IMR-90 (cell line): Measurements from ENCODE around the gene SLC16A5. TPM values are rescaled to one million over a fixed set of nuclear protein-coding genes. Genes with fewer than 3 reads are reported as not detected.

Experiments used
- ATAC-seq: fragments of 200-7000 bp; cut with Tn5 transposase; 2 replicates; pipeline ENCODE4 v1.9.1; 2020; ENCODE audit warnings: low read depth, mild to moderate bottlenecking, moderate library complexity
- BruUV-seq: library from RNA; stranded (reverse); fragments of 400-500 nt; replicated peaks from 2 replicates; lab custom pipeline; 2021; lab: Mats Ljungman, UMichigan
- CTCF ChIA-PET: fragments of 300-600 bp; formaldehyde crosslinking; extraction: SDS; loops from one replicate; lab custom pipeline; 2021; ENCODE audit warnings: antibody characterized with exemption; lab: Yijun Ruan, JAX
- POLR2A ChIA-PET: fragments of 300-600 bp; sonication (Branson Sonifier 250); formaldehyde crosslinking; loops from one replicate; lab custom pipeline; 2022; ENCODE audit warnings: antibody characterized with exemption; ENCODE audit not compliant: unreplicated experiment; lab: Charles Lee
- DNase-seq: peaks from one replicate; pipeline ENCODE4 v3.0.0; 2013
- H2AFZ ChIP-seq: replicated peaks from 2 replicates; pipeline ENCODE3; 2013; ENCODE audit warnings: low read length, mild to moderate bottlenecking; ENCODE audit not compliant: poor library complexity
- H2AK5ac ChIP-seq: 2 replicates; pipeline ENCODE4 v1.6.1; 2013; ENCODE audit warnings: low read depth, low read length, inconsistent platforms
- H2AK9ac ChIP-seq: replicated peaks from 2 replicates; pipeline ENCODE3; 2013; ENCODE audit warnings: mild to moderate bottlenecking, low read depth, low read length, moderate library complexity; ENCODE audit not compliant: poor library complexity
- H2BK120ac ChIP-seq: 2 replicates; pipeline ENCODE4 v1.6.1; 2013; ENCODE audit warnings: low read depth, low read length, inconsistent platforms
- H2BK15ac ChIP-seq: 3 replicates; pipeline ENCODE4 v1.6.1; 2013; ENCODE audit warnings: low read depth, low read length, inconsistent platforms
- H2BK20ac ChIP-seq: 2 replicates; pipeline ENCODE4 v1.6.1; 2013; ENCODE audit warnings: low read depth, mild to moderate bottlenecking, inconsistent platforms, low read length, moderate library complexity
- H2BK5ac ChIP-seq: 2 replicates; pipeline ENCODE4 v1.6.1; 2013; ENCODE audit warnings: mild to moderate bottlenecking, low read depth, low read length, inconsistent platforms; ENCODE audit not compliant: poor library complexity, severe bottlenecking
- H3K14ac ChIP-seq: replicated peaks from 2 replicates; pipeline ENCODE4 v1.6.1; 2013; ENCODE audit warnings: low read depth, low read length, inconsistent platforms
- H3K18ac ChIP-seq: 2 replicates; pipeline ENCODE4 v1.6.1; 2013; ENCODE audit warnings: low read depth, low read length, control low read depth
- H3K23ac ChIP-seq: 2 replicates; pipeline ENCODE4 v1.6.1; 2013; ENCODE audit warnings: low read depth, low read length, inconsistent platforms
- H3K27ac ChIP-seq: 2 replicates; pipeline ENCODE4 v1.5.1; 2013; ENCODE audit warnings: mild to moderate bottlenecking, control low read depth, low read length; ENCODE audit not compliant: insufficient read depth
- H3K27me3 ChIP-seq: 2 replicates; pipeline ENCODE4 v1.6.1; 2013; ENCODE audit warnings: low read length; ENCODE audit not compliant: control insufficient read depth, insufficient read depth
- H3K36me3 ChIP-seq: 2 replicates; pipeline ENCODE4 v1.6.1; 2013; ENCODE audit warnings: low read length, mixed read lengths; ENCODE audit not compliant: control insufficient read depth, insufficient read depth
- H3K4ac ChIP-seq: 2 replicates; pipeline ENCODE4 v1.6.1; 2013; ENCODE audit warnings: low read depth, low read length, inconsistent platforms
- H3K4me1 ChIP-seq: 2 replicates; pipeline ENCODE4 v1.6.1; 2013; ENCODE audit warnings: low read length, mixed read lengths; ENCODE audit not compliant: control insufficient read depth, insufficient read depth
- H3K4me2 ChIP-seq: 2 replicates; pipeline ENCODE4 v1.6.1; 2013; ENCODE audit warnings: low read depth, mild to moderate bottlenecking, control low read depth, low read length, moderate library complexity
- H3K4me3 ChIP-seq: 2 replicates; pipeline ENCODE4 v1.5.1; 2013; ENCODE audit warnings: low read depth, mild to moderate bottlenecking, control low read depth, low read length, moderate library complexity; ENCODE audit not compliant: insufficient read depth
- H3K56ac ChIP-seq: 2 replicates; pipeline ENCODE4 v1.6.1; 2013; ENCODE audit warnings: low read length, inconsistent platforms; ENCODE audit not compliant: insufficient read depth; ENCODE audit errors: extremely low read depth
- H3K79me1 ChIP-seq, 2 experiments: 2 replicates each; pipeline ENCODE4 v1.6.1; 2013; ENCODE audit warnings: low read length in 2 of 2, inconsistent platforms in 1 of 2, low read depth in 1 of 2
- H3K9ac ChIP-seq: 2 replicates; pipeline ENCODE4 v1.6.1; 2013; ENCODE audit warnings: low read depth, low read length, control low read depth
- H3K9me1 ChIP-seq: 2 replicates; pipeline ENCODE4 v1.6.1; 2013; ENCODE audit warnings: low read length, inconsistent platforms; ENCODE audit not compliant: insufficient read depth
- H3K9me3 ChIP-seq: 2 replicates; pipeline ENCODE4 v1.6.1; 2013; ENCODE audit warnings: low read length; ENCODE audit not compliant: control insufficient read depth, insufficient read depth
- H4K20me1 ChIP-seq: 2 replicates; pipeline ENCODE4 v1.6.1; 2013; ENCODE audit warnings: low read length, inconsistent platforms; ENCODE audit not compliant: insufficient read depth
- H4K5ac ChIP-seq: 2 replicates; pipeline ENCODE4 v1.6.1; 2013; ENCODE audit warnings: mild to moderate bottlenecking, low read depth, low read length, control low read depth
- H4K8ac ChIP-seq, 2 experiments: 2 replicates each; pipeline ENCODE4 v1.6.1; 2013; ENCODE audit warnings: low read depth in 2 of 2, low read length in 2 of 2, control low read depth in 1 of 2, inconsistent platforms in 1 of 2
- H4K91ac ChIP-seq: 2 replicates; pipeline ENCODE4 v1.6.1; 2013; ENCODE audit warnings: low read depth, low read length, inconsistent platforms; ENCODE audit not compliant: insufficient read depth
- BHLHE40 ChIP-seq: fragments of 150-350 bp; IDR thresholded peaks from 2 replicates; pipeline ENCODE4 v1.6.1; 2016; ENCODE audit warnings: mild to moderate bottlenecking, low read depth, low read length
- CEBPB ChIP-seq: IDR thresholded peaks from 2 replicates; pipeline ENCODE4 v1.6.1; 2012; ENCODE audit warnings: low read depth, low read length, improper control_type of control experiment
- FOS ChIP-seq: fragments of 150-350 bp; IDR thresholded peaks from 2 replicates; pipeline ENCODE4 v1.6.1; 2016; ENCODE audit warnings: low read depth, low read length
- MAFK ChIP-seq: IDR thresholded peaks from 2 replicates; pipeline ENCODE4 v1.6.1; 2012; ENCODE audit warnings: low read depth, low read length, improper control_type of control experiment
- MAZ ChIP-seq: IDR thresholded peaks from 2 replicates; pipeline ENCODE4 v1.6.1; 2012; ENCODE audit warnings: low read depth, mild to moderate bottlenecking, low read length, improper control_type of control experiment, moderate library complexity, borderline replicate concordance
- MXI1 ChIP-seq: IDR thresholded peaks from 2 replicates; pipeline ENCODE4 v1.6.1; 2012; ENCODE audit warnings: low read depth, mild to moderate bottlenecking, low read length, moderate library complexity, borderline replicate concordance
- RFX5 ChIP-seq: IDR thresholded peaks from 2 replicates; pipeline ENCODE4 v1.8.0; 2012; ENCODE audit warnings: low read depth, mild to moderate bottlenecking, low read length, moderate library complexity
- SMC3 ChIP-seq: fragments of 150-350 bp; IDR thresholded peaks from 2 replicates; pipeline ENCODE4 v1.6.1; 2016; ENCODE audit warnings: low read depth, mild to moderate bottlenecking, antibody characterized with exemption, low read length, moderate library complexity
- WGBS, 2 experiments: methylation state at CpG; one replicate each; pipeline versions ENCODE4 v1.1.5 to v1.1.7; 2013; ENCODE audit warnings: missing lambda C conversion rate in 2 of 2; ENCODE audit not compliant: insufficient read length in 1 of 2; ENCODE audit errors: extremely low coverage in 2 of 2; 5-methylcytosine and 5-hydroxymethylcytosine counted together
- dilution Hi-C: fragments of 300-500 bp; cut with HindIII; formaldehyde crosslinking; loops from one replicate; pipeline ENCODE4 v1.14.3; 2018; ENCODE audit warnings: low sequenced_read_pairs; ENCODE audit not compliant: unreplicated experiment
- in situ Hi-C: fragments of 300-500 bp; cut with MboI; formaldehyde crosslinking; loops from 3 replicates; pipeline ENCODE4 v1.14.3; 2019; ENCODE audit warnings: low sequenced_read_pairs, inconsistent platforms, mixed read lengths
- intact Hi-C: fragments of 100-400 bp; cut with micrococcal nuclease; formaldehyde crosslinking; loops from 2 replicates; pipeline ENCODE4 v1.10.0; 2022
- polyA plus RNA-seq, 3 experiments: library from polyadenylated mRNA; depleted of rRNA; stranded (reverse); fragments of >200 nt; gene quantifications; 2 replicates each; pipeline ENCODE4 v1.2.3, GENCODE V29; 2012; ENCODE audit warnings: low replicate concordance in 1 of 3
- total RNA-seq: library from RNA; depleted of rRNA; stranded (reverse); fragments of >200 nt; gene quantifications from 2 replicates; pipeline ENCODE4 v1.2.3, GENCODE V29; 2012
- TF ChIP-seq, protein P1 (sequence below): fragments of 150-350 bp; IDR thresholded peaks from 2 replicates; pipeline ENCODE4 v1.6.1; 2016; ENCODE audit warnings: low read depth, mild to moderate bottlenecking, low read length, moderate library complexity, borderline replicate concordance

SLC16A5 gene
- total and polyA plus RNA-seq, 2 of the 4 experiments (the other 2 are of a cell fraction) = 1.8 to 7.1 TPM

DNA sequence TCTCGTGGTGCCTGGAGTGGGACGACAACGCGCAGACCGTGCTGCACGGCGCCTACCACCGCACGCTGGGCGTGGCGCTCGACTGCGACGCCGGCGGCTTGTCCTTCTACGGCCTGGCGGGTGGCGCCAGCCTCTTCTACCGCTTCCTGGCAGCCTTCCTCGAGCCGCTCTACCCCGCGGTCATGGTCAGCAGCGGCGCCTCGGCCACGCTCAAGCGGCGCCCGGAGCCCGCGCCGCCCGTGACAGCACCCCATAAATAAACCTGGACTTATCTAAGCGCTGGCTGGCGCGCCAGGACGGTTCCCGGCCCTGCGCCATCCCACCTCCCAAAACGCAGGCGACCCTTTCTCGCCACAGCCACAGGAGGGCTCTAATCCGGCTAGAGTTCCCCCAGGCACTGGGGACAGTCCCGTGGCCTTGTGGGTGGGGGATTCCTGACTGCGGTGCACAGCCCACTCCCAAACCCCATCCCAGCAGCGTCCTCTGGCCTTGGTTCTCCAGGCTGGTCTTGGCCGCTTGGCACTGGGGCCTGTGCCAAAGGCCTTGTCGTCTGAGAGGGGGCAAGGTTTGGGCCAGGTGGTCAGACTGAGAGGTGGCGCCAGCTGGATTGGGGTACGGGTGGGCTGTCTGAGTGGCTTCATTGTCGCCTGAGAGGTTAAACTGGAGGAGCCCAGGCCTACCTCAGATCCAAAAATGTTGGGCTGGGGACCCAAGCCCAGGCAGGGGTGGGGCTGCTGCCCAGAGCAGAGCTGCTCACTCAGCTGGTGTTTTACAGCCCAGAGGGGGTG lies 10.1 kb upstream of the SLC16A5 start (continued):
- TF ChIP-seq SMC3 (no peak), MXI1 (no peak)

DNA sequence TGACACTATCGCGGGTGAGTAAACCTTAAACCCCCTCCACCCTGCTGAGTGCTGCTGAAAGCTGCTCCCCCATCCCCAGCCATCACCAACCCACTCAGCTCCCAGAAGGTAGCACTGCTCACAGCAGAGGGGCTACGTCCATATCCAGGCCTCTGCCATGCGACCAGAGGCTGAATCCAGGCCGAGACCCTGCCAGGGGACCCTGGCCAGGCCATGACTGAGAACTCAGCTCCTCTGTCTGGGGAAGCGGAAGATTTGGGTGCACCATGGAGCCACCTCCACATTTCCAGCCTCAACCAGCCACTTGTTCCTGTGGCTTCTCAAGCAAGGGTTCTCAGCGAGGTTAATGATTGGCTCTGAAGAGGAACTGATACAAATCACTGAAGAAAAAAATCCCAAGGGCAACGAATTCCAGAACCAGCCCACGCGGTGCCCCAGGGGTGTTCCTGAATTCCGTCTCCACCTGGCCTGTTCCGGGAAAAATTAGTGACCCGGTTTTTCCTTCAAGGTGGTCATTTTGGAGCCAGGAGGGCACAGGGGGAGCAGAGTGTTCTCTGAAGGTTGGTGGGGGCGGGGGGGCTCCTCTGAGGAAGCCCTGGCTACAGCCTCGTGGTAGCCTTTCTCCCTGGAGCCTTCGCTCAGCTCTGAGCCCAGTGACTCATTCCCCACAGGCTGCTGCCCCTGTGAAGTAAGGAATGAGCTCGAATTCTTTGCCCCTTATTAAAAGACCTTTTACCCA lies 9.3 kb upstream of the SLC16A5 start:
- Histone ChIP-seq H3K79me1 (no peaks in the 10 kb centered on the region), H2BK120ac (peak overlapping the region; percentile 87), H2BK5ac (peak overlapping the region; percentile 52), H3K56ac (no peak overlapping the region), H3K36me3 (no peaks in the 10 kb centered on the region), H3K27me3 (no peaks in the 10 kb centered on the region), H2AK9ac (peak overlapping the region; percentile 79), H3K14ac (peak overlapping the region; percentile 67), H3K9ac (no peak overlapping the region), H2BK15ac (peak overlapping the region; percentile 81; the same call in 1 of the 3 replicates), H2AFZ (peak overlapping the region; percentile 87), H3K23ac (peak overlapping the region; percentile 10; the same call in 1 of the 2 replicates), H3K4me1 (peaks cover 21% of the 10 kb centered on the region), H2BK20ac (peak overlapping the region; percentile 86), H2AK5ac (peak overlapping the region; percentile 60), H4K20me1 (no peaks in the 10 kb centered on the region), H3K9me1 (peaks cover 21% of the 10 kb centered on the region), H3K4ac (peak overlapping the region; percentile 89), H4K91ac (peak overlapping the region; percentile 54), H3K4me2 (peak overlapping the region; percentile 41), H3K4me3 (no peak overlapping the region), H3K9me3 (no peaks in the 10 kb centered on the region), H4K8ac (peak overlapping the region; percentile 71 to 77), H3K18ac (peak overlapping the region; percentile 57), H4K5ac (peak overlapping the region; percentile 2; the same call in 1 of the 2 replicates), H3K27ac (peak overlapping the region; percentile 1)
- CTCF ChIA-PET = interaction anchor here (1.2 to 1.7 kb wide), 3 partner anchors 27 to 55 kb away, joined by 4 to 12 read pairs (median 4); no protein-coding TSS in a partner anchor
- TF ChIP-seq MAFK (no peak), CEBPB (no peak), BHLHE40 (no peak), SMC3 (no peak), FOS (0 out of 2 replicates have a peak, but pooled peaks have one; percentile 55), MAZ (no peak), RFX5 (no peak)
- TF ChIP-seq, protein P1, sequence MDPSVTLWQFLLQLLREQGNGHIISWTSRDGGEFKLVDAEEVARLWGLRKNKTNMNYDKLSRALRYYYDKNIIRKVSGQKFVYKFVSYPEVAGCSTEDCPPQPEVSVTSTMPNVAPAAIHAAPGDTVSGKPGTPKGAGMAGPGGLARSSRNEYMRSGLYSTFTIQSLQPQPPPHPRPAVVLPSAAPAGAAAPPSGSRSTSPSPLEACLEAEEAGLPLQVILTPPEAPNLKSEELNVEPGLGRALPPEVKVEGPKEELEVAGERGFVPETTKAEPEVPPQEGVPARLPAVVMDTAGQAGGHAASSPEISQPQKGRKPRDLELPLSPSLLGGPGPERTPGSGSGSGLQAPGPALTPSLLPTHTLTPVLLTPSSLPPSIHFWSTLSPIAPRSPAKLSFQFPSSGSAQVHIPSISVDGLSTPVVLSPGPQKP = no peak
- peak; percentile 78 for DNase-seq
- WGBS, 2 experiments = 86% methylated on average over 3 of the region's 17 CpGs; no CpG with 5 or more reads in 1 of the 2 experiments
- no TSS peak for BruUV-seq
- dilution Hi-C loops = no loop called here
- ATAC-seq = peak; percentile 93
- in situ Hi-C loops = no loop called here
- intact Hi-C loops = no loop called here
- POLR2A ChIA-PET = interaction anchor here (1.1 kb wide), 1 partner anchor 32 kb away, joined by 8 read pairs; the partner anchor contains the start of gene ARMC7
